ENCODE measurements around the gene PDK4. TPM values are rescaled to one million over a fixed set of nuclear protein-coding genes. Genes with fewer than 3 reads are reported as not detected.

The PDK4 gene
- total RNA-seq, 2 donors from 2014 or later, result 79.5 to 316 TPM

DNA sequence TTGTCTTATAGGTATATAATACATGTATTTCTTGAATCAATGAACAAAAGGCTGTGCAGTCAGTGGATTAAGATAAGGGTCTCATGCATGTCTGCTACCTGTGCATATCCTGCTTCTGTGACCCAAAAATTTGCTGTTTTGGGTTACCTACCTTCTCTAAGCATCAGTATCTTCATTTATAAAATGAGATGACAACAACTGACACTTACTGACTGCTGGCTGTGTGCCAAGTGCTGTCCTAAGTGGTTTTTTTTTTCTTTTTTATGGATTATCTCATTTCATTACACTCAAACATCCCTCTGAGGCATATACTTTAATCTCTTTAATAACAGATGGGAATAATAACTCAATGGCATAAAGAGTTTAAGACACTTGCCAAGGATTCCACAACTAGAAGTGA is 2.1 kb downstream of the PDK4 start:
- peak overlapping the region; percentile 49 to 60 for H3K27ac ChIP-seq
- no peaks in the 10 kb centered on the region for H3K27me3 ChIP-seq (replicated peaks; ENCODE audit: insufficient read depth)
- H3K9me3 ChIP-seq, result no peaks in the 10 kb centered on the region
- ATAC-seq (ENCODE audit: insufficient number of reproducible peaks, low FRiP score, low read depth) (no peak), DNase-seq (ENCODE audit: low spot score) (no peak)
- peaks cover 36% of the 10 kb centered on the region for H3K36me3 ChIP-seq
- peaks cover 24 to 33% of the 10 kb centered on the region in 2 donors for H3K4me1 ChIP-seq (ENCODE audit: control insufficient read depth in 1 of 2, low read depth in 2 of 2)
- TF ChIP-seq CTCF (IDR thresholded peaks at IDR 0.05), result no peak
- H3K4me3 ChIP-seq, result peak overlapping the region; percentile 90

GRCh38 chr7:95593343-95593742 is 3.0 kb downstream of the PDK4 start:
- Histone ChIP-seq H3K9me3 (no peaks in the 10 kb centered on the region), H3K4me1 (ENCODE audit: control insufficient read depth in 1 of 2, low read depth in 2 of 2) (peaks cover 29 to 39% of the 10 kb centered on the region in 2 donors), H3K27ac (peak overlapping the region; percentile 49 to 60), H3K36me3 (peaks cover 44% of the 10 kb centered on the region), H3K27me3 (replicated peaks; ENCODE audit: insufficient read depth) (no peaks in the 10 kb centered on the region), H3K4me3 (peak overlapping the region; percentile 90)
- no peak for TF ChIP-seq CTCF (IDR thresholded peaks at IDR 0.05)
- DNase-seq (ENCODE audit: low spot score) (no peak), ATAC-seq (ENCODE audit: insufficient number of reproducible peaks, low FRiP score, low read depth) (no peak)

GRCh38 chr7:95592570-95592969 is 3.7 kb downstream of the PDK4 start:
- Histone ChIP-seq H3K4me3 (peak overlapping the region; percentile 90), H3K4me1 (ENCODE audit: control insufficient read depth in 1 of 2, low read depth in 2 of 2) (peaks cover 36 to 46% of the 10 kb centered on the region in 2 donors), H3K27me3 (replicated peaks; ENCODE audit: insufficient read depth) (no peaks in the 10 kb centered on the region), H3K36me3 (peaks cover 50% of the 10 kb centered on the region), H3K27ac (peak overlapping the region in 1 of 2 donors; percentile 4), H3K9me3 (no peaks in the 10 kb centered on the region)
- DNase-seq (ENCODE audit: low spot score) (no peak), ATAC-seq (ENCODE audit: insufficient number of reproducible peaks, low FRiP score, low read depth) (no peak)
- no peak for TF ChIP-seq CTCF (IDR thresholded peaks at IDR 0.05)

GRCh38 chr7:95590387-95591248 is 5.7 kb downstream of the PDK4 start:
- DNase-seq (ENCODE audit: low spot score) (no peak), ATAC-seq (ENCODE audit: insufficient number of reproducible peaks, low FRiP score, low read depth) (no peak)
- H3K36me3 ChIP-seq, result peaks cover 65% of the 10 kb centered on the region
- peaks cover 33 to 51% of the 10 kb centered on the region in 2 donors for H3K4me1 ChIP-seq (ENCODE audit: control insufficient read depth in 1 of 2, low read depth in 2 of 2)
- no peak for TF ChIP-seq CTCF (IDR thresholded peaks at IDR 0.05)
- H3K9me3 ChIP-seq, result no peaks in the 10 kb centered on the region
- no peaks in the 10 kb centered on the region for H3K27me3 ChIP-seq (replicated peaks; ENCODE audit: insufficient read depth)
- H3K27ac ChIP-seq, result peak overlapping the region in 1 of 2 donors; percentile 9
- peak overlapping the region; percentile 4 for H3K4me3 ChIP-seq

DNA sequence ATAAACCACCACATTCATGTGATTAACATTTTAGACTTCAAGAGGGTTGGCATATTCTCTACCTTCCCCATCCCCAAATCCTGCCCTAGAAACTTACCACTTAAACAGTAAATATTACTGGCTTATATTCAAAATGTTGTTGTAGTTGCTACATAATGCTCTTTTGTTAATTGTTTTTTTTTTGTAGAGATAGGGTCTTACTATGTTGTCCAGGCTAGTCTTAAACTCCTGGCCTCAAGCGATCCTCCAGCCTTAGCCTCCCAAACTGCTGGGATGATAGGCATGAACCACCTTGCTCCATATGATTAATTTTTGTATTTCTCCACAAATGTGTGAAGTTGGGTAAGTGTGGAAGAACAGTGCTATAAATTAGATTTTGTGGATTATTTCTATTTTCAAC is 6.5 kb downstream of the PDK4 start:
- no peaks in the 10 kb centered on the region for H3K27me3 ChIP-seq (replicated peaks; ENCODE audit: insufficient read depth)
- peak overlapping the region; percentile 11 for H3K4me3 ChIP-seq
- no peaks in the 10 kb centered on the region for H3K9me3 ChIP-seq
- H3K36me3 ChIP-seq, result peaks cover 74% of the 10 kb centered on the region
- DNase-seq (ENCODE audit: low spot score) (no peak), ATAC-seq (ENCODE audit: insufficient number of reproducible peaks, low FRiP score, low read depth) (no peak)
- peak overlapping the region in 1 of 2 donors; percentile 26 for H3K27ac ChIP-seq
- TF ChIP-seq CTCF (IDR thresholded peaks at IDR 0.05), result no peak
- peaks cover 33 to 51% of the 10 kb centered on the region in 2 donors for H3K4me1 ChIP-seq (ENCODE audit: control insufficient read depth in 1 of 2, low read depth in 2 of 2)
